SIG-M5 treated with dmso at 0.1 percent for 504 hours (cell line): Measurements from ENCODE around the gene DLG2.
"Not testable (repeated sequence)": the region's sequence is repeated elsewhere in the genome, so short reads cannot be mapped to it uniquely, and the experiment has no call there.

ENCODE experiments used
- DNase-seq: peaks from one replicate; lab custom pipeline; 2025; ENCODE audit not compliant: unreplicated experiment; lab: John Stamatoyannopoulos, UW

Gene DLG2

GRCh38 chr11:85647078-85647477 lies 19.9 kb upstream of the DLG2 start:
- DNase-seq = no peak

- no peak for DNase-seq
Observed at GRCh38 chr11:85643191-85643614, 16.1 kb upstream of the DLG2 start.

GRCh38 chr11:85634747-85635146 lies 7.6 kb upstream of the DLG2 start:
- no peak for DNase-seq

GRCh38 chr11:85628771-85629341 lies 1.7 kb upstream of the DLG2 start:
- DNase-seq = no peak

GRCh38 chr11:85627998-85628770 lies 1.0 kb upstream of the DLG2 start, which contains the start of gene TMEM126B:
TSS of gene TMEM126B (plus strand) at chr11:85628593. CDS start at chr11:85628608, 15 bp downstream.
- DNase-seq = peak; percentile 98

- no peak for DNase-seq
Observed at GRCh38 chr11:85626496-85626895, 648 bp downstream of the DLG2 start.

- DNase-seq = no peak
Observed at GRCh38 chr11:85620256-85620655, 6.9 kb downstream of the DLG2 start.

GRCh38 chr11:85619499-85619898 lies 7.6 kb downstream of the DLG2 start:
- no peak for DNase-seq

- DNase-seq = peak; percentile 7
Observed at GRCh38 chr11:85611643-85612042, 15.5 kb downstream of the DLG2 start.

GRCh38 chr11:85609286-85609685 lies 17.9 kb downstream of the DLG2 start:
- not testable (repeated sequence) for DNase-seq

- DNase-seq = not testable (repeated sequence)
Observed at GRCh38 chr11:85608621-85609020, 18.5 kb downstream of the DLG2 start.

- DNase-seq = not testable (repeated sequence)
Observed at GRCh38 chr11:85606237-85606636, 20.9 kb downstream of the DLG2 start.

- DNase-seq = no peak
Observed at GRCh38 chr11:85603220-85603619, 23.9 kb downstream of the DLG2 start.

GRCh38 chr11:85602526-85603213 lies 24.5 kb downstream of the DLG2 start:
- peak; percentile 78 for DNase-seq

- DNase-seq = no peak
Observed at GRCh38 chr11:85599083-85599482, 28.1 kb downstream of the DLG2 start.

- DNase-seq = no peak
Observed at GRCh38 chr11:85596886-85597285, 30.3 kb downstream of the DLG2 start.

- DNase-seq = peak; percentile 55
Observed at GRCh38 chr11:85595285-85595884, 31.8 kb downstream of the DLG2 start.

- peak; percentile 65 for DNase-seq
Observed at GRCh38 chr11:85590848-85591483, 36.2 kb downstream of the DLG2 start.

- DNase-seq = no peak
Observed at GRCh38 chr11:85589373-85589772, 37.8 kb downstream of the DLG2 start.

GRCh38 chr11:85582111-85582510 lies 45.0 kb downstream of the DLG2 start:
- DNase-seq = no peak

- DNase-seq = no peak
Observed at GRCh38 chr11:85575388-85575787, 51.8 kb downstream of the DLG2 start.
